Thymus (tissue), 11 donors: ENCODE data around the gene VSIG10L. TPM values are rescaled to one million over a fixed set of nuclear protein-coding genes. Genes with fewer than 3 reads are reported as not detected.

Experiments used
- DNase-seq, 9 donors: peaks; one replicate each; pipeline ENCODE4 v3.0.0-alpha.2; 2013; ENCODE audit warnings: low spot score in 9 of 9, low read depth in 6 of 9, missing footprints in 1 of 9
- H3K27ac ChIP-seq, 2 donors: one replicate each; pipeline ENCODE4 v1.5.1; 2013; ENCODE audit warnings: control low read depth in 1 of 2, low read depth in 1 of 2, low read length in 1 of 2, mild to moderate bottlenecking in 1 of 2, moderate library complexity in 1 of 2
- H3K27me3 ChIP-seq, 2 donors: one replicate each; pipeline ENCODE4 v1.5.1; 2013; ENCODE audit warnings: low read length in 1 of 2; ENCODE audit not compliant: control insufficient read depth in 2 of 2, insufficient read depth in 1 of 2
- H3K36me3 ChIP-seq, 2 donors: one replicate each; pipeline ENCODE4 v1.5.1; 2013; ENCODE audit warnings: low read length in 1 of 2, mild to moderate bottlenecking in 1 of 2, moderate library complexity in 1 of 2; ENCODE audit not compliant: control insufficient read depth in 2 of 2, insufficient read depth in 2 of 2
- H3K4me1 ChIP-seq, 2 donors: one replicate each; pipeline ENCODE4 v1.5.1; 2013; ENCODE audit warnings: low read length in 2 of 2; ENCODE audit not compliant: control insufficient read depth in 2 of 2, insufficient read depth in 2 of 2
- H3K4me3 ChIP-seq, 2 donors: one replicate each; pipeline ENCODE4 v1.5.1; 2013; ENCODE audit warnings: low read length in 2 of 2, control low read depth in 1 of 2, mild to moderate bottlenecking in 1 of 2
- H3K9me3 ChIP-seq, 2 donors: one replicate each; pipeline ENCODE4 v1.5.1; 2013; ENCODE audit warnings: low read length in 1 of 2, mild to moderate bottlenecking in 1 of 2; ENCODE audit not compliant: control insufficient read depth in 2 of 2, insufficient read depth in 1 of 2
- WGBS: extraction: QIAGEN DNeasy Blood & Tissue Kit; methylation state at CpG from one replicate; pipeline ENCODE4 v1.1.7; 2013; 5-methylcytosine and 5-hydroxymethylcytosine counted together
- polyA plus RNA-seq: library from polyadenylated mRNA; stranded (reverse); fragments of 200-250 nt; gene quantifications from one replicate; pipeline ENCODE4 v1.2.3, GENCODE V29; 2013
- total RNA-seq: library from RNA; stranded (reverse); fragments of 120-200 nt; gene quantifications from one replicate; pipeline ENCODE4 v1.2.4, GENCODE V29; 2013
- donor health status: healthy.

The VSIG10L gene
- total and polyA plus RNA-seq, 2 donors = 0.42 to 5.7 TPM

DNA sequence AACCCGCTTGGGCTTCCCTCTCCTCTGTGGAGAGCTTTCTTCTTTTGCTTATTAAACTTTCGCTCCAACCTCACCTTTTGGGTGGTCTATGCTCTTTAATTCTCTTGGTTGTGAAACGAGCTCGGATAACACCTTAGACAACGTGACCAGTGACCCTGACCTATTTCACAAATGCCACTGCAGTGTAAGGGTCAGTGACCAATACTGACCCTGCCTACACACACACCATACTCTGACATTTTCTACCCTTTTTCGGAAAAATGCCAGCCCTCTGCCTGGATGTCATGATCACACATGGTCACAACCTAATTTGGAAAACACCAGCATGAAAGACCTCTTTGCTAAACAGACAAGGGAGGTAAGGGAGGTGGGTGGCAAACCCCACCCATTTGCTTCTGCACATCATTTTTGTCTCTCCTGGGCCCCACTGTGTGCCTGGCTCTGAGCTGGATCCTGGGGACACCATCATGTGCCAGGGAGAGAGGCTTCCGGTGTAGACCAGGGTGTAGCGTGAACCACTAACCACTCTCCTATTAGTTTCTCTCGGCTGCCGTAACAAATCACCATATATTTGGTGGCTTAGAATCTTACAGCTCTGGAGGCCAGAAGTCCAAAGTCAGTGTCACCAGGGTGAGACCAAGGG is 14.3 kb upstream of the VSIG10L start:
- WGBS = 98% methylated on average over 10 of the region's 10 CpGs
- no peaks in the 10 kb centered on the region for H3K9me3 ChIP-seq
- H3K4me3 ChIP-seq = no peak overlapping the region
- H3K4me1 ChIP-seq = peaks cover 8 to 33% of the 10 kb centered on the region in 2 donors
- no peaks in the 10 kb centered on the region for H3K27me3 ChIP-seq
- H3K27ac ChIP-seq = no peak overlapping the region
- DNase-seq = no peak
- peaks cover 8 to 13% of the 10 kb centered on the region in 2 donors for H3K36me3 ChIP-seq

GRCh38 chr19:51354742-51355148 is 12.8 kb upstream of the VSIG10L start:
- Histone ChIP-seq H3K27ac (peak overlapping the region; percentile 73 to 80), H3K4me3 (no peak overlapping the region), H3K27me3 (no peaks in the 10 kb centered on the region), H3K4me1 (peaks cover 8 to 31% of the 10 kb centered on the region in 2 donors), H3K9me3 (no peaks in the 10 kb centered on the region), H3K36me3 (peaks cover 16 to 27% of the 10 kb centered on the region in 2 donors)
- DNase-seq = peak in 8 of 9 donors; percentile 76 to 94 (median 86)
- 6% methylated on average over 8 of the region's 8 CpGs for WGBS

DNA sequence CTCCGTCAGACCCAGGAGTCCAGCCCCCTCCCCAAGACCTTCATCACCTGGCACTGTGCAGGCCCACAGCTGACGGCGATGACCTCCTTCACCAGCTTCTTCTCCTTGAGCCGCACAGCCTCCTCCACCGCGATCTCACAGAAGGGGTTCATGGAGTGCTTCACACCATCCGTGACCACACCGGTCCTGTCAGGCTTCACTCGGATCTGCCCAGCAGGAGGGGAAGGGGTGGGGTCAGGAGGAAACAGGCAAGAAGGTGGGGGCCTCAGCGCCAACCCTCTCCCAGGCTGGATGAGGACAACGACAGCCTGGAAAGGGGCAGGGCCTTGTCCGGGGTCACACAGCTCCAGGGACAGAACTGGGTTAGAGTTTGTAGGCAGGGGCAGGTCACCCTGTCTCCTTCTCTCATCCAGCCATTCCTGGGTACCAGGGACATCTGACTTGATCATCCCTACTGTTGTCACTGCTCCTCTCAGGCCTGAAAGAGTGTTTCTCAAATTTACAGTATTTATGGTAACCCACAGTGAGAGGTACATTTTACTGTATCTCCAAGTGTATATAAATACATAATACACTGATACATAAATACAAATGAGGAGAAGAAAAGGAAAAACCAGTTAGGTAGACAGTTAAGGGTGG is 12.3 kb upstream of the VSIG10L start:
- Histone ChIP-seq H3K9me3 (no peaks in the 10 kb centered on the region), H3K36me3 (peaks cover 18 to 31% of the 10 kb centered on the region in 2 donors), H3K4me1 (peaks cover 8 to 26% of the 10 kb centered on the region in 2 donors), H3K4me3 (no peak overlapping the region), H3K27ac (peak overlapping the region; percentile 73 to 80), H3K27me3 (no peaks in the 10 kb centered on the region)
- 93% methylated on average over 12 of the region's 12 CpGs for WGBS
- DNase-seq = no peak

DNA sequence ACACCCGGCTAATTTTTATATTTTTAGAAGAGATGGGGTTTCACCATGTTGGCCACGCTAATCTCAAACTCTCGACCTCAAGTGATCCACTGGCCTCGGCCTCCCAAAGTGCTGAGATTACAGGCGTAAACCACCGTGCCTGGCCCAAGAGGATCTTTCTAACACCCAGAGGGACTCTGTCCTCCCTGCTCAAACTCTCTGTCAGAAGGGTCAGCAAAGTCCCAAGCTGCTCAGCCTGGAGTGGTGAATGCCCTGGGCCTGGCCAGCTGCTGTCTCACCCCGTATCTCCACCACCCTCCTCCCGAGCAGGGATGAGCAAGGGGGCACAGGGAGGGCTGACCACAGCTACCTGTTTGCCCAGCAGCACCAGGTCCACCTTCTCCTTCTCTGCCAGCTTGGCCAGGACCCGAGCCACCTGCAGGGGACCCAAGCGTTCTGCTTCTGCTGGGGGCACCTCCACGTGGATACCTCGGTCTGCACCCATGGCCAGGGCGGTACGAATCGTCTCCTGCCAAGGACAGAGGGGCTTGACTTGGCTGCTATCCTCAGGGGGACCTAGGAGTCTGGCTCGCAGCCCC is 10.9 kb upstream of the VSIG10L start:
- WGBS = 97% methylated on average over 16 of the region's 16 CpGs
- Histone ChIP-seq H3K27ac (no peak overlapping the region), H3K27me3 (no peaks in the 10 kb centered on the region), H3K4me1 (peaks cover 8 to 19% of the 10 kb centered on the region in 2 donors), H3K9me3 (no peaks in the 10 kb centered on the region), H3K36me3 (peaks cover 18 to 31% of the 10 kb centered on the region in 2 donors), H3K4me3 (no peak overlapping the region)
- no peak for DNase-seq

- Histone ChIP-seq H3K27ac (no peak overlapping the region), H3K27me3 (no peaks in the 10 kb centered on the region), H3K4me1 (peaks cover 8 to 15% of the 10 kb centered on the region in 2 donors), H3K4me3 (no peak overlapping the region), H3K36me3 (peaks cover 20 to 45% of the 10 kb centered on the region in 2 donors), H3K9me3 (peaks cover 0 to 1% of the 10 kb centered on the region in 2 donors)
- WGBS = 93% methylated on average over 11 of the region's 11 CpGs
- DNase-seq = no peak
Measured at GRCh38 chr19:51351266-51351990, 9.5 kb upstream of the VSIG10L start.

GRCh38 chr19:51347209-51347928 is 5.4 kb upstream of the VSIG10L start:
- Histone ChIP-seq H3K4me3 (no peak overlapping the region), H3K9me3 (peaks cover 0 to 1% of the 10 kb centered on the region in 2 donors), H3K27ac (no peak overlapping the region), H3K4me1 (peaks cover 0 to 2% of the 10 kb centered on the region in 2 donors), H3K27me3 (peaks cover 0 to 2% of the 10 kb centered on the region in 2 donors), H3K36me3 (peaks cover 21 to 52% of the 10 kb centered on the region in 2 donors)
- no peak for DNase-seq
- WGBS = 80% methylated on average over 10 of the region's 10 CpGs

- WGBS = 94% methylated on average over 17 of the region's 17 CpGs
- Histone ChIP-seq H3K27ac (no peak overlapping the region), H3K36me3 (peaks cover 21 to 48% of the 10 kb centered on the region in 2 donors), H3K27me3 (peaks cover 0 to 7% of the 10 kb centered on the region in 2 donors), H3K4me3 (no peak overlapping the region), H3K9me3 (peaks cover 0 to 1% of the 10 kb centered on the region in 2 donors), H3K4me1 (peaks cover 0 to 2% of the 10 kb centered on the region in 2 donors)
- DNase-seq = no peak
Measured at GRCh38 chr19:51346742-51347141, 4.8 kb upstream of the VSIG10L start.

DNA sequence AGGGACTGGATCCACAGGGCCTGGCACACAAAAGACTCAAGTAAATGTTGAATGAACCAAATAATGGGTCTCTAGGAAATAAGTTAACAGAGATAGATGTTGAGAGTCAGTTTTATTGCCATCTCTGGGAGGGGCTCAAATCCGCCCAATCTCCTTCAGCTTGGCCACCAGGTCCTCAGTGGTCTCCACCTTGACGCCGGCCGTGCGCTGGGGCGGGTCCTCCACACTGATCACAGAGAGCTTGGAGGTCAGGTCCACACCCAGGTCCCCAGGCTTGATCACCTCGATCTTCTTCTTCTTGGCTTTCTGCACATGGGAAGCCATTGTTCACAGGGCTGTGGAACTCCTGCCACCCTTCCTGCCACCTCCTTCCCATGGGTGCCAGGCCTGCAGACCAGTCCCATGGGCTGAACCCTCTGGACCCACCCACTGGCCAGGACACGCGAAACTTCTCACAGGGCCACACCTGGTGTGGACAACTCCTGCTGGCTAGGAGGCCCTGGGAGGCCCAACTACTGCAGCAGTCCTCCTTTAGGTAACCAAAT is 3.2 kb upstream of the VSIG10L start:
- WGBS = 98% methylated on average over 9 of the region's 9 CpGs
- Histone ChIP-seq H3K4me3 (no peak overlapping the region), H3K27me3 (peaks cover 11 to 23% of the 10 kb centered on the region in 2 donors), H3K9me3 (peaks cover 0 to 1% of the 10 kb centered on the region in 2 donors), H3K36me3 (peaks cover 12 to 34% of the 10 kb centered on the region in 2 donors), H3K4me1 (peaks cover 0 to 2% of the 10 kb centered on the region in 2 donors), H3K27ac (no peak overlapping the region)
- no peak for DNase-seq
